Esophagus muscularis mucosa (tissue), 4 donors: Measurements from ENCODE around the gene PICK1. TPM values are rescaled to one million over a fixed set of nuclear protein-coding genes. Genes with fewer than 3 reads are reported as not detected.

Experiments
- DNase-seq: peaks from one replicate; pipeline ENCODE4 v3.0.0-alpha.2; 2017; ENCODE audit errors: extremely low spot score
- H3K27ac ChIP-seq, 4 donors: fragments of 200-600 bp; sonication (generic); replicated peaks in 1 of 4; 1 replicate in 3 of 4; 2 replicates in 1 of 4; pipeline ENCODE4 v1.5.1; 2016 to 2019; ENCODE audit warnings: mild to moderate bottlenecking in 1 of 4
- H3K27me3 ChIP-seq, 4 donors: fragments of 200-600 bp; sonication (generic); one replicate each; pipeline versions ENCODE4 v1.5.1 to v1.6.0; 2016 to 2019
- H3K36me3 ChIP-seq, 4 donors: fragments of 200-600 bp; sonication (generic); one replicate each; pipeline ENCODE4 v1.5.1; 2016 to 2019
- H3K4me1 ChIP-seq, 4 donors: fragments of 200-600 bp; sonication (generic); one replicate each; pipeline ENCODE4 v1.5.1; 2016 to 2019
- H3K4me3 ChIP-seq, 4 donors: fragments of 200-600 bp; sonication (generic); 1 replicate in 2 of 4; 2 replicates in 2 of 4; pipeline ENCODE4 v1.5.1; 2016 to 2019; ENCODE audit warnings: mild to moderate bottlenecking in 4 of 4, moderate library complexity in 1 of 4
- H3K9me3 ChIP-seq, 4 donors: fragments of 200-600 bp; sonication (generic); 1 replicate in 3 of 4; 2 replicates in 1 of 4; pipeline ENCODE4 v1.5.1; 2016 to 2019
- CTCF ChIP-seq, 3 experiments: fragments of 200-600 bp in 2 of 3; fragments of 450-650 bp in 1 of 3; sonication (generic) in 2 of 3; IDR thresholded peaks; one replicate each; pipeline ENCODE4 v1.5.1; 2017 to 2019; ENCODE audit warnings: antibody characterized with exemption in 3 of 3, mild to moderate bottlenecking in 2 of 3, moderate library complexity in 1 of 3
- EP300 ChIP-seq: sonication (generic); formaldehyde crosslinking; IDR thresholded peaks from one replicate; pipeline ENCODE4 v1.6.1; 2017; ENCODE audit warnings: antibody characterized with exemption
- POLR2A ChIP-seq: fragments of 450-650 bp; IDR thresholded peaks from one replicate; pipeline ENCODE4 v1.6.1; 2017; ENCODE audit warnings: antibody characterized with exemption, moderate library complexity, mild to moderate bottlenecking, low read depth
- POLR2AphosphoS5 ChIP-seq, 2 donors: sonication (generic); formaldehyde crosslinking; IDR thresholded peaks; one replicate each; pipeline ENCODE4 v1.6.1; 2017; ENCODE audit warnings: antibody characterized with exemption in 2 of 2
- WGBS: methylation state at CpG from one replicate; pipeline ENCODE4 v1.1.5; 2018; 5-methylcytosine and 5-hydroxymethylcytosine counted together
- intact Hi-C: fragments of 100-400 bp; cut with DNase I; formaldehyde crosslinking; loops from one replicate; pipeline ENCODE4 v1.15.1; 2023
- total RNA-seq, 4 donors: library from RNA; depleted of rRNA; stranded (reverse); fragments of >200 nt; gene quantifications; one replicate each; pipeline versions ENCODE4 v1.1.0 to v1.2.1, GENCODE V29; 2016

The PICK1 gene
- total RNA-seq, 4 donors from 2014 or later = 23.3 to 36.1 (median 31.1) TPM

- Histone ChIP-seq H3K9me3 (no peaks in the 10 kb centered on the region), H3K27ac (no peak overlapping the region), H3K36me3 (no peaks in the 10 kb centered on the region), H3K27me3 (peaks cover 0 to under 1% (median 0%) of the 10 kb centered on the region in 4 donors), H3K4me3 (no peak overlapping the region), H3K4me1 (peaks cover 0 to 17% (median 9%) of the 10 kb centered on the region in 4 donors)
- intact Hi-C loops = no loop called here
- WGBS = 89% methylated on average over 14 of the region's 16 CpGs
- TF ChIP-seq POLR2AphosphoS5 (IDR thresholded peaks at IDR 0.05) (no peak), POLR2A (no peak), CTCF (IDR thresholded peaks at IDR 0.05) (no peak), EP300 (no peak)
- DNase-seq = no peak
Observed at GRCh38 chr22:38043151-38044039, 13.8 kb upstream of the PICK1 start.

- Histone ChIP-seq H3K36me3 (no peaks in the 10 kb centered on the region), H3K4me3 (no peak overlapping the region)
Observed at GRCh38 chr22:38046070-38046748, 11.0 kb upstream of the PICK1 start.

GRCh38 chr22:38049812-38050619 lies 7.2 kb upstream of the PICK1 start:
- intact Hi-C loops = loop anchor here (5.0 kb wide), 1 partner anchor 302 kb away; no protein-coding TSS in a partner anchor
- peaks cover 8 to 17% (median 9%) of the 10 kb centered on the region in 4 donors for H3K4me1 ChIP-seq
- WGBS = 80% methylated on average over 16 of the region's 20 CpGs

More at GRCh38 chr22:38046070-38046748, 11.0 kb upstream of the PICK1 start:
- WGBS = 70% methylated on average over 11 of the region's 14 CpGs
- Histone ChIP-seq H3K4me1 (peaks cover 0 to 13% (median 6%) of the 10 kb centered on the region in 4 donors), H3K27me3 (peaks cover 0 to 4% (median 0%) of the 10 kb centered on the region in 4 donors), H3K9me3 (no peaks in the 10 kb centered on the region), H3K27ac (peak overlapping the region in 3 of 4 donors; percentile 1 to 44 (median 2))
- TF ChIP-seq CTCF (IDR thresholded peaks at IDR 0.05) (no peak), EP300 (no peak), POLR2A (no peak), POLR2AphosphoS5 (IDR thresholded peaks at IDR 0.05) (no peak)
- intact Hi-C loops = no loop called here
- DNase-seq = no peak

More at GRCh38 chr22:38049812-38050619, 7.2 kb upstream of the PICK1 start:
- TF ChIP-seq POLR2A (no peak), CTCF (IDR thresholded peaks at IDR 0.05) (no peak), POLR2AphosphoS5 (IDR thresholded peaks at IDR 0.05) (peak in 1 of 2 donors; percentile 57), EP300 (no peak)
- Histone ChIP-seq H3K4me3 (peak overlapping the region in 2 of 4 donors; percentile 9 to 20), H3K36me3 (no peaks in the 10 kb centered on the region), H3K9me3 (no peaks in the 10 kb centered on the region), H3K27ac (peak overlapping the region in 3 of 4 donors; percentile 36 to 65 (median 47)), H3K27me3 (peaks cover 0 to 12% (median 0%) of the 10 kb centered on the region in 4 donors)
- no peak for DNase-seq
